HG03196 (cell line): Measurements from ENCODE around the gene OXNAD1.
A peak's percentile ranks its signal among the peaks of the same experiment; 100 is the strongest.
"Not testable (repeated sequence)": the region's sequence is repeated elsewhere in the genome, so short reads cannot be mapped to it uniquely, and the experiment has no call there.

Experiments used
- ATAC-seq: cut with Tn5 transposase; IDR thresholded peaks from one replicate; pipeline ENCODE4 v1.9.1; 2021; ENCODE audit not compliant: unreplicated experiment

Gene OXNAD1

DNA sequence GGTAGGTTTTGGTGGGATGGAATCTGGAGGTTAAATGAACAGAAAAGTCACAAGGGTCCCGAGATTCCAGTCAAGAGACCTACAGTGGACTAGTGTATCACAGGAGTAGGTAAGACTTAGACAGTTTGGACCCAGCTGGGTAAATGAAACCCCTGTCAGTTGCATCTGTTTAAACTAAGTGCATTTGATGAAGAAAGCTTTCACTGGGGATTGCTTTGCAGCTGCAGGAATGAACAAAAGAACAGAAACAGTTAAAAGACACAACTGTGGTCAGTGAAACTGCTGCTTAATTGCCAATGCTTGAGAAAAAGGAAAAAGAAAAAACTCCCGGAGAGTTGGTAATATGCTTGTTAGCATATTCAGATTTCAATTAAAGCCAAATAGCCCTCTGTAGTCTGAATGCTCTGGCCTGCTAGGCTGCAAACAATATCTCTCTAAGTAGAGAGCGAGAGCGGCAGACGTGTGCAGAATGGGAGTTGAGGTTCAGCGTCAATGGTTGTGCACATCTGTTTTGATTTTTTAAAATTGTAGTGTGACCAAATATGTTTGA, 37.1 kb downstream of the OXNAD1 start:
- no peak for ATAC-seq

DNA sequence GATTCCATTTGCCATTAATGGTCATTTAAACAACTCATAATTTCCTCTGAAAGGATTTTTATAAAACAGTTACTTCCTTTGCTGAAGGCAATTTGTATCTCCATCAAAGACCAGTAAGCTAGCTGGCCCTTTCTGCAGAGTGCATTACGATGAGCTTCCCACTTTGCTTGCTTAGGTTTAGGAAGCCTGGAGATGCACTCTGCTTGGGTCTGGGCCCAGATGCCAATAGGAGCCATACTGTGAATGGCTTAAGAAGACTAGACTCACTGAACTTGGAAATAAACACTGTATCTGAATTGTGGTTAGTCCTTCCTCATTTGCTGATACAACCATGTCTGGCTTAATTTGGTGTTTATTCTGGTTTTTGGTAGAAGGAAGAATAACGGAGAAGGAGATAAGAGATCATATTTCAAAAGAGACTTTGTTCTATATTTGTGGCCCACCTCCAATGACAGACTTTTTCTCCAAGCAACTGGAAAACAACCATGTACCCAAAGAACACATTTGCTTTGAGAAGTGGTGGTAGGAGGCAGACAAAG, 38.1 kb downstream of the OXNAD1 start:
- ATAC-seq = no peak

DNA sequence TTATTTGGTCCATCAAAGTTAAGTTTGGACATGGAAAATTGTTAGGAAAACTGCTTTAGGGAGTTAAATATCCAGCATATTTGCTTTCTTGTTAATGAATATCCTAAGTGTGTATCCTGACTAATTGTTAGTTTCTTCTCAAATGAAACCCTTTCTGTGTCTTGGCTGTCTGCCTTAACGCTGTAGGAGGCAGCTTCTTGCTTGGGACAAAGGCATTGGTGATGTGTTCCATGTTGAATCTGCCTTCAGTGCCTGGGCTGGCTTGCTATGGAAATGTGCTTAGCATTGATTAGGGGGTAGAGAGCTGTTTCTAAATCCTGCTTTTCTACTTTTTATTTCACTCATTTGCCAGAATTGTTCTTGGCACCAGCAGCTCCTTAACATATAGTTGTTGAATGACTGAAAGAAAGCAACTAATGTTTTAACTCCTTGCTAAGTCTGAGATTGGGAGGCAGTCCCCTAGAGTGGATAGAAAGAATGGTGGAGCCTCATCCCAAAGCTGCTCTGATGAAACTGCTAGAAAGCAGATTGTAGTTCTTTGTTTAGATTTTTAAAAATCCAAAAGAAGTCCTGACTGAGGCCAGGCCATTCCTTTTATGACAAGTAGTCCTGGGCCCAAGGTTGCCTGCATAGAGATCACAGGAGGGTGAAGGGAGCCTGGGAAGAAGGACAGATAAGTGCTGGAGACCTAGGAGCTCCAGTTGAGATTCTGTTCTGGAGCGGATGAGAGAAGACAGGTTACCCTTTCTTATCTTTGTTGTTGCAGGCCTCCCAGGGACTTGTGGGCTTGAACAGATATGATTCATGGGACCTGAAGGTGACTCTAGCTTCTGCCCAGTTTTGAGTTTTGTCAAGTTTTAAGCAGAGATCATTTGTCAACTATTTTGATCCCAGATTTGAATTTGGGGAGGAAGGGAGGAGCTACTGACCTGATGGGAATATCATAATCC, 39.3 kb downstream of the OXNAD1 start:
- ATAC-seq = no peak

DNA sequence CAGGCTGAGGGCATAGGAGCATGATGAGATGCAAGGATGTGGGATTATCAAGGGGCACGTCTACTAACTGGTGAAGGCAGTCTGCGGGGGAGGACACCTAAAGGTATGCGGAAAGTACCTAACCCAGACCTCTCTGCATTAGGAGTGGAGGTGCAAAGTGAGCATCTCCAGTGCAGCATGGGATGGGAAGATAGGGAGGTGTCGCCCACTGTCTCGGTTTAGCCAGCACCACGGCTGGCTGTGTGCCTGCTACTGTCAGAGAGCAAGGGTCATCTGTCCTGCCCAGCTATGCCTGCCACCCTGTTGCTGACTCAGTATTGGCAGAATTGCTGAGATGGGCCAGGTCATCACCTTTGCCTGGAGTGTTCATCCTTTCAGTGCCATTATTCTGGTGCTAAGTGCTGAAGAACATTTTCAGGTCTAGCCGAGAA, 40.1 kb downstream of the OXNAD1 start:
- ATAC-seq = no peak

DNA sequence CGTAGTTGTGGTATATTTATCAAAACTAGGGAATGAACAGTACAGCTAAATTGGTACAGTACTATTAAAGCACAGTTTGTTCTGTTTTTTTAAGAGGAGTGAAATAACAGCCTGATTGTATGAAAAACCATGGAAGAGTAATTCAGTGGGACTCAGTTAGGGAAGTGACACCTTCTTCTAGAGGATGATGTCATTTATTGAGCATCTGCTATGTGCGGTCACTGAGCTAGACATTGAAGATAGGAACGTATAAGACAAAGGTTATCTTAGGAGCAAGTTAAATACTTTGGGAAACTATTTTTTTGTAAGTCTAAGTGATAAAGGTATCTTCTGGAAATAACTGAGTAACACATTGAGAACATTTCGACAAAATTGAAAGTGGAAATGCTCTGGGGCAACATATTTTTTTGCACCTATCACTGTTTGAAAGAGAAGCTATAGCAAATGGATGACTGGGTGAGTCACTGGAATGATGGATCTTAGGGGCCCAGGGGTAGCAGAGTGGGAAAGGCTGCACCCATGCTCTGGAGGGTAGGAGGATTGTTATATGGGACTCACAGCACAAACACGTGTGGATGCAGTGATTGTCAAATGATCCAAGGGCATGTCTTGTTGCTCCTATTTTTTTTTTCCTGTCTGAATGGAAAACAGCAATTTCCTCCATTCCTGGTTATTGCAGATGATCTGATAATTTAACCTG, 43.0 kb downstream of the OXNAD1 start:
- no peak for ATAC-seq

DNA sequence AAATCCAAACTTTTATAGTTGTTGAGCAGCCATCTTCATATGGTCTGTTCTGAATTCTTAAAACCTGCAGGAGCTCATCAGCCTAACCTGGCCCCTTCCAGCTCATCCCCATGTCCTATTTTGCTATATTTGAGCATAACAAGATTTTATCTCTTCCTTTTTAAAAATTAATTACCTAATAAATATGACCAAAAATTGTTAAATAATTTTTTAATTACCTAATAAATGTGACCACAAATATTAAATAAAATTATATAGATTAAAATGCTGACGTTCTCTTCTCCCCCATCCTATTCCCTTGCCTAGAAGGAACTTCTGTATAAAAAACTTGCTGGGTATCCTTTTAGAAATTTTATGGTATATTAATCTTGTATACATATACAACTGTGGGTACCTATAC, 43.7 kb downstream of the OXNAD1 start:
- no peak for ATAC-seq

DNA sequence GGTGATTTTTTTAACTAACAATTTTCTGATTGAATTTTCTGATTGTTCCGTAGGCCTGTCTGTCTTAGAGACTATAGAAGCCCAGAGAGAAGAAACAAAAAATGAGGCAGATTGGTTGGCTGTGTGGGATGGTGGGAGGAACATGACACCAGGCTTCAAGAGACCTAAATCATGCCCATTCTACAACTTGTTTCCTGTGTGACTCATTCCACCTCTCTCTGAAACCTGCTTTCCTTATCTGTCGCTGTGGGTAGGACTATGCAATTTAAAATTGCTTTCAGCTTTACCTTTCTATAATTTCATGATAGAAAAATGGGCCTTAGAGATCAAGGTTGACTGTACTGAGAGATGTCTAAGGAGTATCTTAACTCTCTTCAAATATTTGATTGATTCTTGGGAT, 44.5 kb downstream of the OXNAD1 start:
- peak; percentile 89 for ATAC-seq

DNA sequence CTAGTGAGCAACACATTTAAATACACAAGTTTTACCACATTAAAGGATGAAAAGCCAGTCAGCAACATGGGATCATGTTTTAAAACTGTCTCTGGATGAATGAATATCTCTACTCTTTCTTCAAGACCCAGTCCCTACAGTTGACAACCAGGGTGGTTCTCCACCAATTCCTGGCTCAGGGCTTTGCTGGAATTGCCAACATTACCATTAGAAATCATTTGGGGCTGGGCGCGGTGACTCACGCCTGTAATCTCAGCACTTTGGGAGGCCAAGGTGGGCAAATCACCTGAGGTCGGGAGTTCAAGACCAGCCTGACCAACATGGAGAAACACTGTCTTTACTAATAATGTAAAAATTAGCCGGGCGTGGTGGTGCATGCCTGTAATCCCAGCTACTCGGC, 45.5 kb downstream of the OXNAD1 start:
- not testable (repeated sequence) for ATAC-seq

DNA sequence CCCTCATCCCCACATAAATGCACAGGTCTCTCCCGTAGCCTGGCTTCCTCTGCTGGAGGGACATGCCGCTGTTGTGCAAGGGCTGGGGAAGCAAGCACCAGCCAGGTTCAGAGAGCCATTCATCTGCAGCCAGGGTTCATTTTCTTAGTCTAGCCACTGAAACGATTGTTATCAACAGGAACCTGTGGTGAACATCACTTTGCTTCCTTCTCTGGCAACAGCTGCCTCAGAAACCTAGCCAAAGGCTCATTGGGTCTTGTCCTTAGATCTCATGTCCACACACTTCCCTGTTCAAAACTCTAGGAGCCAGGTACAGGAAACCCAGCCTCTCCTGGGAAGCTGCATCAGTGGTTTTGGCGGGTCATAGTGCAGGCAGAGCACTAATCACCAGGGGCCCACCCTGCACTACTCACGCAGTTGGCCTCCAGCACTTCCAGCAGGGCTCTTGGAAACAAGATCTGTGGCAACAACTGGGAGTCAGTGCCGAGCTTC, 47.0 kb downstream of the OXNAD1 start:
- peak; percentile 60 for ATAC-seq

DNA sequence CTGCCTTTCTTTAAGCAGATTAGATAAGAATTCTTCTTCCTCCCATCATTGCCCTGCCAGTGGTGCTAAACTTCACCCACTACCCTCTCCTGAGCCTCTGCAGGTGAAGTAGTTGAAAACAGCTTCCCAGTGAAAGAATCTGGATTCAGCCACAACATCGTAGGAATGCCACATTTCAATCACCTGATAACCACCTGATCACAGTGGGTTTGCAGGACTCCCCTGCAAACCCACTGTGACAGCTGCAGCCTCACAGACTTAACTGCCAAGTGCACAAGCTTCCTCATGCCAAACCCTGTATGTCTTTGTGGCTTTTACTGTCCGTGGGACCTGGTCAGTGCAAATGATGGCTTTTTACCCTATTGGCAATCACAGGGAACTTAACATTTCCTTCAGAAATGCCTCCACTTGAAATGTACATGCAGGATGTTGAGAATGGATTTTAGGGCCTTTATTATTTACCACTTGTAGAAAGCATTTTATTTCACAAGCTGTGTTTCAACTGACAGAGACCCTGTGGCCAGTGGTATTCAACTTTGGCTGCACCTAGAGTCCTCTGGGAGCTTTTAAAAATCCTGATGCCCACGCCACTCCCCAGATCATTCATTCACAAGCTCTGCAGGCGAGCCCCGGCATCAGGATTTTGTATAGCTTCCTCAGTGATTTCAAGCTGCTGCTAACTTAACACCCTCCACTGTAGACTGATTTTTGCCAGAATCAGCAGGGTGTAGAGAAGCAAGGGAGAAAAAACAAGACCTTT, 49.1 kb downstream of the OXNAD1 start:
- no peak for ATAC-seq

DNA sequence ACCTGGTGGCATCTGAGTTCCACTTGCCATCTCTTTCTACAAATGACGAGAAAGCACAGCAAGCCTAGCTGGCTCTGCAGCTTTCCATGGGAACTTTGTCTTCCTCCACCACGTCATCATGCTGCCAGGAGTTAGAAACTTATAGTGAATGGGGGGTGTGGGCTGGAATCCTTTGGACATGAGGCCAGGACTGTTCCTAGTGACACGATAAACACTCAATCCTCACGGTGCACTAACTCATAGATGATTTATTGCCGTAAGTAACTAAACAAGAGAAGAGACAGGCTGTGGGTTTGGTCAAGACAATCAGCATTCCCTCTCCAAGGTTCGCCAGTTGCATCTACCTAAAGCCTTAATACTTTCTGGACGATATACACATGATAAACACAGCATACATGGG, 50.6 kb downstream of the OXNAD1 start:
- ATAC-seq = no peak

DNA sequence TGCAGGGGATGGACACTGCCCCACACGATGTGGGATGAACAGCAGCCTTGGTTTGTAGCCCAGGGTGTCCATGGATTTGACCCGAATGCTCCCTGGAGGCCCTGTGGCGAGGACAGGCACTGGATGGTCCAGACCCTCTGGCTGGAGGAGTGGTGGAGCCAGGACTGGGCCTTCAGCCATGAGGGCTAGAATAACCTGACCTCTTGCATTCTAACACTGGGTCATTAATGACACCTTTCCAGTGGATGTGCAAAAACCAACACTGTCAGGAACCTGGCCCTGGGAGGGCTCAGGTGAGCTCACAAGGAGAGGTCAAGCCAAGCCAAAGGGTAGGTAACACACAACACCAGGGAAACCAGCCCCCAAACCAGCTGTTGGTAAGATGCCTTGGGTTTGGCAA, 51.4 kb downstream of the OXNAD1 start:
- no peak for ATAC-seq

DNA sequence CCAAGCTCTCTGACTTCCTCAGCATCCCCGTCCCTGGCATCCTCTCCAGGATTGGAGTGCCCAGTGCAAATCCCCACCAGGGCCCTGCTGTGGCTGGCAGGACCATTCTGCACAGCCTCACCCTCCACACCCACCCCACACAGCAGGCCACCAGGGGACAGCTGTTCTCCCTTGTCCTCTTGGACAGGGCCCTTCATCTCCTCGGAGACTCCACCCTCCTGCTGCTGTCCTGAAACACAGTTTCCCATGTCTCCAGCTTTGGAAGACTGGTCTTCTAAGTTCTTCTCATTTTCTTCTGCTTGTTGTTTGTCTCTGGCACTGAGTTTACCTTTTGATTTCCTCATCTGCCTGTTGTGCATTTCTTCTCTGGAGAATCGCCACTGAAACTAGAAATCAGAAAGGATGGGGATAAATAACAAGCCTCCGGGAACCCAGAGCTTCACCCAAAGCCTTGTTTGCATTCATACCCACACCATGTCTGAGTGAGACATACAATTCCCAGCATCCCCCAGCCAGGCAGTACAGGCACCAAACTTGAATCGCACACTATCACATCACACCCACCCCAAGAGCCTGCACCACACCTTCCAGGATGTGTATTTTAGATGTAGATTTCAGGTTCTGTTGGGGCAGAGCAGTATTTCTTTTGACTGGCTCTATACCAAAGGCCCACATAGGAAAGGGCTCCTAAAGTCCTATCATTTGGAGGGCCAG, 52.0 kb downstream of the OXNAD1 start:
- no peak for ATAC-seq

DNA sequence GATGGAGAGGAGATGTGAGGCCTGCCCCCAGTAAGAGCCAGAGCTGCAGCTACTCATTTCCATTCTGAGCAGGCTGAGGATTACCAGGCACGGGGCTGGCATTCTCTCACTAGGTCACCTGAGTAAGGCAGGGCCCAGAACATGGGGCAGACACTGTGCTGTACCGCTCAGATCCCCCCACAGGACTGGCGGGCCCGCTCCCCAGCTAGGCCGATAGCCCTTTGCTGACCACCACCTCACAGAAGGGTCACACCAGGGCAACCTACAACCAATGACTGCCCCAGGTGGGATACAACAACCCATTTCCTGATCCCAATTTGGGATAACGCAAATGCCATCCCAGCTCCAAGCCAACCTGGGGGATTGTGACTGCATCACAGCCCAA, 52.5 kb downstream of the OXNAD1 start:
- no peak for ATAC-seq

DNA sequence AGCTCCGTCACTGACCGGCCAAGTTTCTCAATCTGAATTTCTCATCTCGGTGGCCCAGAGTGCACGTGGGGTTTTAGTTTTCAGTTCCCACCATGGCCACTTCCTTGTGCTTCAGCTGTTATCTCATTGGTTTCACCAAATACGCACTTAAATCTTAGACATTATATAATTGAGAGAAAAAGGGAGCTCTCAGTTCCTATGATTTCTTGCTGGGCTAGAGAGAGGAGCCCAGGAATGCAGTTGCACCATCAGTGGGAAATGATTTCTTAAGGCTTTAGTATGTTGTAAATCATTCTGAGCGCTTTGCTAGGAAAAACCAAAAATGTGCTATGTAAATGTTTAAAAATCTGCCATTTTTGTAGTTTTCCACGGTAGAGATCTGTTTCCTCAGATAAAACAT, 53.2 kb downstream of the OXNAD1 start:
- ATAC-seq = no peak

DNA sequence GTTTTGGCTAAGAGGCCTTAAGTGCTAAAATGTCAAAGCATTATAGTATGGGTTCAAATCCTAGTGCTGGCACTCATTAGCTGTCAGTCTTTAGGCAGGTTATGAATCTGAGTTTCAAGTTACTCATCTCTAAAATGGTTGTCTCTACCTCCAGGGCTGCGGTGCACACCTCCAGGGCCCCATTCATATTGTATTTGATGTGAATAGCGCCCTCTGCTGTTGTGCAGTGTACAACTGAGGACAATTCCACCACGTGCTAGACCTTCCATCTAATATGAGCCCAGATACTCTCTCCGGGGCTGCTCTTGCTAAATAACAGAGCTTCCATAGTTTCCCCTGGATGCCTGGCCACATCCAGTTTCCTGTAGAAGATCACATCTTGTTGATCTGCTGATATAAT, 54.3 kb downstream of the OXNAD1 start:
- no peak for ATAC-seq

DNA sequence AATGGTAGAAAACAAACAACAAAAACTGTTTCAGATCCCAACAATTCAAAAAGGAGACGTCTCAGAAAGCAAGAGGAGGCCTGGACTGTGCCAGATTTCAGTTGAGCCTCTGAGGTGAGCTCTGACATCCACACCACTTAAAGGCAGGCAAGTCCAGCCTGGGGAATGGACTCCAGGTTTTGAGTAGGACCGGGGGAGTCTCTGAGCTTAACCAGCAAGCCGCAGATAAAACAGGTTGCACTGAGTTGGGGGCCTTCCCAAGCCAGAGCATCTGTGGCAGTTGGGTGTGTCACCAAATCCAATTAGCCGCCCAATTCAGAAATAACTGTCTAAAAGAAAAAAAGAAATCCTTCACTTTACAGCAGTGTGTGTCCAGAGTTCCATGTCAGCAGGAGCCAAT, 54.7 kb downstream of the OXNAD1 start:
- ATAC-seq = no peak

DNA sequence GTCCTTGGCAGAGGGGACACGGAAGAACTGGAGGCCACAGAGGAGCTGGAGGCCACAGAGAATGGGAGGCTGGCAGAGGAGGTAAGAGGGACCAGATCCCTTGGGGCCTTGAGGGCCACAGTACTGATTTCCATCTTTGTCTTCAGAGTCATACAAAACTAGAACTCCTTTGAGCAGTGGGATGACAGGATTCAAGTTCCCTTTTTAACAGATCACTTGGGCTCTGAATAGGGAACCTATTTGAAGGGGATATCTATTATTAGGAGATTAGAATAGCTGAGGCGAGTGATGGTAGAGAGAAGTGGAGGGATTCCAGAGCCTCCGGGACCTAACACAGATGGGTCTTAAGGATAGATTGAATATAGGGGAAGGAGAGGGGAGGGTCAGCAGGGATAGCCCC, 55.7 kb downstream of the OXNAD1 start:
- ATAC-seq = no peak

DNA sequence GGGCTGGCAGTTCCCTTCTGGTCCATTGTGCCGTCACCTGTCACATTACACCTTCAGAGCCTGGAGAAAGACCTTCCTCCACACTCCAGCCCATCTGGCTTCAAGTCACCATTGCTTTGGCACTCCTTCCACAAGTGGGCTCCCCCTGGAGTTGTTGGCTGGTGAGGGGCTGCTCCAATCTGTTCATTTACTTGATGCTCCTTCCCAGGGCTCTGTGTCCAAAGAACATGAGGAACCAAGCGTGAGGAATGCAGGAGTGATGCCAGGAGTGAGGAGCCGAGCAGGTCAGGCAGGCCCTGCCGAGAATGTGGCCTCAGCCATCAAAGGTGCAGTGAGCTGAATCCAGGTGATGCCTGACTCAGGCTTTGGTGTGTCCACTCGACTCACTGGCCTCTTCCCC, 57.2 kb downstream of the OXNAD1 start:
- no peak for ATAC-seq

DNA sequence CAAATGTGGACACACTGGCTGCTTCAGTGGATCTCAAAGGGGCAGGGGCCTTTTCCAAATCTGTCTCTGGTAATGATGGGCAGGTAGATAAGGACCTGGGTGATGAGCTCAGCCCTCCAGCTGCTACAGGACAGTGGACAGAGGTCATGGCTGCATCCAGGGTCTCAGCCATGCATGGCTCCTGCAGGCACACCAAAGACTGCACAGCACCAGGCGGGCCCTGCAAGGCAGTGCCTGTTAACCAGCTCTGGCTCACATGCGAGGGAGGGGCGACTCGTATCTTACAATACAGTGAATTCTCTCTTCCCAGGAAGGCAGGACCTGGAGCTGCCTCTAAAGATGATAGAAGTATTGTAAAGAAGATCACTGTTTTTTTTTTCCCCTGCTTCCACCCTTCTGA, 58.7 kb downstream of the OXNAD1 start:
- no peak for ATAC-seq
